Hematopoietic multipotent progenitor cell treated with erythropoietin and hydrocortisone succinate and interleukin-3 and kit ligand, for 17 days (in vitro differentiated cells): ENCODE results near the gene KLHL5.
A peak's percentile ranks its signal among the peaks of the same experiment; 100 is the strongest.

Experiments
- DNase-seq: peaks from one replicate; pipeline ENCODE4 v3.0.0-alpha.2; 2015; ENCODE audit warnings: low spot score

Gene KLHL5

GRCh38 chr4:39044364-39044955 is 17.6 kb upstream of the KLHL5 start:
- peak; percentile 60 for DNase-seq

GRCh38 chr4:39044956-39045826 is 16.8 kb upstream of the KLHL5 start:
- DNase-seq: no peak

GRCh38 chr4:39045827-39046221 is 16.2 kb upstream of the KLHL5 start:
- no peak for DNase-seq

- no peak for DNase-seq
Measured at GRCh38 chr4:39046249-39046648, 15.8 kb upstream of the KLHL5 start.

GRCh38 chr4:39047681-39048080 is 14.4 kb upstream of the KLHL5 start:
- no peak for DNase-seq

- DNase-seq: no peak
Measured at GRCh38 chr4:39048311-39048710, 13.7 kb upstream of the KLHL5 start.

GRCh38 chr4:39050590-39050989 is 11.4 kb upstream of the KLHL5 start:
- no peak for DNase-seq

GRCh38 chr4:39051492-39051891 is 10.5 kb upstream of the KLHL5 start:
- no peak for DNase-seq

- DNase-seq: no peak
Measured at GRCh38 chr4:39053983-39054382, 8.0 kb upstream of the KLHL5 start.

GRCh38 chr4:39054497-39054896 is 7.5 kb upstream of the KLHL5 start:
- no peak for DNase-seq

- no peak for DNase-seq
Measured at GRCh38 chr4:39056023-39056422, 6.0 kb upstream of the KLHL5 start.

- no peak for DNase-seq
Measured at GRCh38 chr4:39061457-39061856, 575 bp upstream of the KLHL5 start.

GRCh38 chr4:39062770-39063097 is 702 bp downstream of the KLHL5 start:
- no peak for DNase-seq

GRCh38 chr4:39063430-39063829 is 1.4 kb downstream of the KLHL5 start:
- no peak for DNase-seq

GRCh38 chr4:39066371-39066770 is 4.3 kb downstream of the KLHL5 start:
- DNase-seq: no peak

- DNase-seq: no peak
Measured at GRCh38 chr4:39067031-39067430, 5.0 kb downstream of the KLHL5 start.

GRCh38 chr4:39067451-39067850 is 5.4 kb downstream of the KLHL5 start:
- no peak for DNase-seq

- DNase-seq: no peak
Measured at GRCh38 chr4:39068907-39069306, 6.9 kb downstream of the KLHL5 start.

GRCh38 chr4:39078829-39079228 is 16.8 kb downstream of the KLHL5 start:
- no peak for DNase-seq

GRCh38 chr4:39083164-39083563 is 21.1 kb downstream of the KLHL5 start:
- no peak for DNase-seq

- no peak for DNase-seq
Measured at GRCh38 chr4:39085891-39086290, 23.9 kb downstream of the KLHL5 start.

GRCh38 chr4:39096847-39097246 is 34.8 kb downstream of the KLHL5 start:
- DNase-seq: no peak

- no peak for DNase-seq
Measured at GRCh38 chr4:39097290-39097689, 35.3 kb downstream of the KLHL5 start.

- no peak for DNase-seq
Measured at GRCh38 chr4:39102297-39102696, 40.3 kb downstream of the KLHL5 start.
